ENCODE data around the gene RASL12.
A peak's percentile ranks its signal among the peaks of the same experiment; 100 is the strongest.
"Not testable (repeated sequence)": the region's sequence is repeated elsewhere in the genome, so short reads cannot be mapped to it uniquely, and the experiment has no call there.

RASL12 gene

DNA sequence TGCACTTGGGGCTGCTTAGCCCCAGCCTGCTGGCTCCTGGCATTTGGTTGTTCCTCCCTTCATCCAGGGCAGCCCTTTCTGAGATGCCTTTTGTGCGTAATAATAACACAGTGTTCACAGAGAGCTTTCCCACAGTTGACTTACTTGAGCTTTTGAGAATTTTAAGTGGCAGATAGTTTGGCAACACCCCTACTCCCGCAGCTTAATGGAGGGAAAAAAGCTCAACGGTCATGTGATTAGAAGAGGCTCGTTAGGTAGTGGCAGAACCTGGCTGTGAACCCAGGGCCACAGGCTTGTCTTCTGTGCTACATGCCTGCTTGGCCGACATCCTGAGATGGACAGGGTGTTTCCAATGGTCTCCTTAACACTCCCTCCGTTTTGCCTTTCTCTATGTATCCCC is 13.5 kb upstream of the RASL12 start:
- H3K4me3 ChIP-seq (ENCODE audit: low read depth, low read length): no peak overlapping the region
- TF ChIP-seq, protein P1, sequence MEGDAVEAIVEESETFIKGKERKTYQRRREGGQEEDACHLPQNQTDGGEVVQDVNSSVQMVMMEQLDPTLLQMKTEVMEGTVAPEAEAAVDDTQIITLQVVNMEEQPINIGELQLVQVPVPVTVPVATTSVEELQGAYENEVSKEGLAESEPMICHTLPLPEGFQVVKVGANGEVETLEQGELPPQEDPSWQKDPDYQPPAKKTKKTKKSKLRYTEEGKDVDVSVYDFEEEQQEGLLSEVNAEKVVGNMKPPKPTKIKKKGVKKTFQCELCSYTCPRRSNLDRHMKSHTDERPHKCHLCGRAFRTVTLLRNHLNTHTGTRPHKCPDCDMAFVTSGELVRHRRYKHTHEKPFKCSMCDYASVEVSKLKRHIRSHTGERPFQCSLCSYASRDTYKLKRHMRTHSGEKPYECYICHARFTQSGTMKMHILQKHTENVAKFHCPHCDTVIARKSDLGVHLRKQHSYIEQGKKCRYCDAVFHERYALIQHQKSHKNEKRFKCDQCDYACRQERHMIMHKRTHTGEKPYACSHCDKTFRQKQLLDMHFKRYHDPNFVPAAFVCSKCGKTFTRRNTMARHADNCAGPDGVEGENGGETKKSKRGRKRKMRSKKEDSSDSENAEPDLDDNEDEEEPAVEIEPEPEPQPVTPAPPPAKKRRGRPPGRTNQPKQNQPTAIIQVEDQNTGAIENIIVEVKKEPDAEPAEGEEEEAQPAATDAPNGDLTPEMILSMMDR (conservative IDR thresholded peaks at IDR 0.05; ENCODE audit: low read depth, low read length): no peak
- DNase-seq (ENCODE audit: low read depth): no peak

DNA sequence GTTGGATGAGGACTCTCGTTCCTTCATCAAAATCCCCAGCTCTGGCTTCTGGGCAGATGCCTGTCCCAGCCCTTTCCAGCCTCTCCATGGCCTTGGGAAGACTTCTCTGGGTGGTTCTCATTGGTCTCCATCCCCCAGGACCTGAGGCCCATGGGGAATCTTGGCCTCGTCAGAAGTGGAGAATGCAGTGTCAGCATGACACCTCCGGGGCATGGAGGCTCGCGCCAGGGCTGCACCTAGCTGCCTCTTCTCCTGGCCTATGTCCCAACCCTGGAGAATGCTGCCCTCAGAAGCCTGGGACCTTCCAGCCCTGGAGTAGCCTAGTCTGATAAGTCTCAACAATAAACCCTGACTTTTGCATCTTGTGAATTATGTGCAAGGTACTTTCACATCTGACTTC is 11.8 kb upstream of the RASL12 start:
- H3K4me3 ChIP-seq (ENCODE audit: low read depth, low read length): no peak overlapping the region
- DNase-seq (ENCODE audit: low read depth): no peak
- TF ChIP-seq, protein P1 (conservative IDR thresholded peaks at IDR 0.05; ENCODE audit: low read depth, low read length): no peak

DNA sequence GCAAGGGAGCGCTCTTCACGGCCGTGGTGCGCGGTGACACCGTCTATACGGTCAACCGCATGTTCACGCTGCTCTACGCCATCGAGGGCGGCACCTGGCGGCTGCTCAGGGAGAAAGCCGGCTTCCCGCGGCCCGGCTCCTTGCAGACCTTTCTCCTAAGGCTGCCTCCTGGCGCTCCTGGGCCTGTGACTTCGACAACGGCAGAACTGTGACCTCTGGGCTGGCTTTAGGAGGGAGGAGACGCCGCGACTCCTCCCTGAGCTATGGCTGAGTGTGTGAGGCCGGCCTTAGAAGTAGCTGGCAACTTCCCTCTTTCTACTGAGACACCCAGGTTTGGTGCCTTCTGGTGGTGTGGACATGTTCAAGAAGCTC is 10.2 kb upstream of the RASL12 start:
- no peak overlapping the region for H3K4me3 ChIP-seq (ENCODE audit: low read depth, low read length)
- TF ChIP-seq, protein P1 (conservative IDR thresholded peaks at IDR 0.05; ENCODE audit: low read depth, low read length): peak; percentile 80
- peak; percentile 67 for DNase-seq (ENCODE audit: low read depth)

DNA sequence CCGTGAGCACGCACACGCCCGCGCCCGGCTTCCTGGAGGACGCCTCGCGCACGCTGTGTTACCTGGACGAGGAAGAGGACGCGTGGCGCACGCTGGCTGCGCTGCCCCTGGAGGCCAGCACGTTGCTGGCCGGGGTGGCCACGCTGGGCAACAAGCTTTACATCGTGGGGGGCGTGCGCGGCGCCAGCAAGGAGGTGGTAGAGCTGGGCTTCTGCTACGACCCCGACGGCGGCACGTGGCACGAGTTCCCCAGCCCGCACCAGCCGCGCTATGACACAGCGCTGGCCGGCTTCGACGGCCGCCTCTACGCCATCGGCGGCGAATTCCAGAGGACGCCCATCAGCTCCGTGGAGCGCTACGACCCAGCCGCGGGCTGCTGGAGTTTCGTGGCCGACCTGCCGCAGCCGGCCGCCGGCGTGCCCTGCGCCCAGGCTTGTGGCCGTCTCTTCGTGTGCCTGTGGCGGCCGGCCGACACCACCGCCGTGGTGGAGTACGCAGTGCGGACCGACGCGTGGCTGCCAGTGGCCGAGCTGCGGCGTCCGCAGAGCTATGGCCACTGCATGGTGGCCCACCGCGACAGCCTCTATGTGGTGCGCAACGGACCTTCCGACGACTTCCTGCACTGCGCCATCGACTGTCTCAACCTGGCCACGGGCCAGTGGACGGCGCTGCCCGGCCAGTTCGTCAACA is 9.6 kb upstream of the RASL12 start:
- H3K4me3 ChIP-seq (ENCODE audit: low read depth, low read length): no peak overlapping the region
- DNase-seq (ENCODE audit: low read depth): no peak
- TF ChIP-seq, protein P1 (conservative IDR thresholded peaks at IDR 0.05; ENCODE audit: low read depth, low read length): no peak

DNA sequence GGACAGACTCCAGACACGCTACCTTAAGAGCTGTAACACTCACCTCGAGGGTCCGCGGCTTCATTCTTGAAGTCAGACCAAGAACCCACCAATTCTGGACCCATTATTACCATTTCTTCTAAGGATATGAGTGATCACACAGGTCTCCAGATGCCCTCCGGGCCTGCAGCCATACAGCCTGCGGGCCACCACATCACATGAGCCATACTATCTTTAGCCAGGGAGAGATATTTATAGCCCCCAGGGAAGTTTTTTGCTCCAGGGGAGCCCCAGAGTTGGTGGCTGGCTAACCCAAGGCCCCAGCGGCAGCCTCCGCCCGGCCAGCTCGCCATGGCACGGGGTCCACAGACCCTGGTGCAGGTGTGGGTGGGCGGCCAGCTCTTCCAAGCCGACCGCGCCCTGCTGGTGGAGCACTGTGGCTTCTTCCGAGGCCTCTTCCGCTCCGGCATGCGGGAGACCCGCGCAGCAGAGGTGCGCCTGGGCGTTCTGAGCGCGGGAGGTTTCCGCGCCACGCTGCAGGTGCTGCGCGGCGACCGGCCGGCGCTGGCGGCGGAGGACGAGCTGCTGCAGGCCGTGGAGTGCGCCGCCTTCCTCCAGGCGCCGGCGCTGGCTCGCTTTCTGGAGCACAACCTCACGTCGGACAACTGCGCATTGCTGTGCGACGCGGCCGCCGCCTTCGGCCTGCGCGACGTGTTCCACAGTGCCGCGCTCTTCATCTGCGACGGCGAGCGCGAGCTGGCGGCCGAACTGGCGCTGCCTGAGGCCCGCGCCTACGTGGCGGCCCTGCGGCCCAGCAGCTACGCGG is 8.9 kb upstream of the RASL12 start, which contains the start of gene KBTBD13:
Gene KBTBD13, plus strand, starts transcription at position 261 of the 805 bp plus-strand sequence. Its CDS starts 70 bp downstream, at position 331.
- H3K4me3 ChIP-seq (ENCODE audit: low read depth, low read length): no peak within 1 kb of the TSS
- TF ChIP-seq, protein P1 (conservative IDR thresholded peaks at IDR 0.05; ENCODE audit: low read depth, low read length): no peak
- no peak for DNase-seq (ENCODE audit: low read depth)

DNA sequence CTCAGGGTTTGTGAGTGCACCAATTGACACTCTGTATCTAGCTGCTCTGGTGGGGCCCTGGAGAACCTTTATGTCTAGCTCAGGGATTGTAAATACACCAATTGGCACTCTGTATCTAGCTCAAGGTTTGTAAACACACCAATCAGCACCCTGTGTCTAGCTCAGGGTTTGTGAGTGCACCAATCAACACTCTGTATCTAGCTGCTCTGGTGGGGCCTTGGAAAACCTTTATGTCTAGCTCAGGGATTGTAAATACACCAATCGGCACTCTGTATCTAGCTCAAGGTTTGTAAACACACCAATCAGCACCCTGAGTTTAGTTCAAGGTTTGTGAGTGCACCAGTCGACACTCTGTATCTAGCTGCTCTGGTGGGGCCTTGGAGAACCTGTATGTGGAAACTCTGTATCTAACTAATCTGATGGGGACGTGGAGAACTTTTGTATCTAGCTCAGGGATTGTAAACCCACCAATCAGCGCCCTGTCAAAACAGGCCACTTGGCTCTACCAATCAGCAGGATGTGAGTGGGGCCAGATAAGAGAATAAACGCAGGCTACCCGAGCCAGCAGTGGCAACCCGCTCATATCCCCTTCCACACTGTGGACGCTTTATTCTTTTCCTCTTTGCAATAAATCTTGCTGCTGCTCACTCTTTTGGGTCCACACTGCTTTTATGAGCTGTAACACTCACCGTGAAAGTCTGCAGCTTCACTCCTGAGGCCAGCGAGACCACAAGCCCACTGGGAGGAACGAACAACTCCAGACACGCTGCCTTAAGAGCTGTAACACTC is 8.0 kb upstream of the RASL12 start:
- DNase-seq (ENCODE audit: low read depth); H3K4me3 ChIP-seq (ENCODE audit: low read depth, low read length): not testable (repeated sequence)

DNA sequence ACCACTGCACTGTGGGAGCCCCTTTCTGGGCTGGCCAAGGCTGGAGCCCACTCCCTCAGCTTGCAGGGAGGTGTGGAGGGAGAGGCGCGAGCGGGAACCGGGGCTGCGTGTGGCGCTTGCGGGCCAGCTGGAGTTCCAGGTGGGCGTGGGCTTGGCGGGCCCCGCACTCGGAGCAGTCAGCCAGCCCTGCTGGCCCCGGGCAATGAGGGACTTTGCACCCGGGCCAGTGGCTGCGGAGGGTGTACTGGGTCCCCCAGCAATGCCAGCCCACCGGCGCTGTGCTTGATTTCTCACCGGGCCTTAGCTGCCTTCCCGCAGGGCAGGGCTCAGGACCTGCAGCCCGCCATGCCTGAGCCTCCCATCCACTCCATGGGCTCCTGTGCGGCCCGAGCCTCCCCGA is 7.2 kb upstream of the RASL12 start:
- not testable (repeated sequence) for DNase-seq (ENCODE audit: low read depth); H3K4me3 ChIP-seq (ENCODE audit: low read depth, low read length)
